SW480 (cell line): Measurements from ENCODE around the gene SNAP23.

Source experiments
- DNase-seq: peaks from one replicate; pipeline ENCODE4 v3.0.0-alpha.2; 2016; ENCODE audit warnings: low spot score

Gene SNAP23

GRCh38 chr15:42575188-42576039 is 80.0 kb downstream of the SNAP23 start, which contains the start of gene STARD9:
TSS of gene STARD9 (plus strand) at chr15:42575606. CDS start at chr15:42575716, 110 bp downstream.
- peak; percentile 94 for DNase-seq

GRCh38 chr15:42576040-42576594 is 80.7 kb downstream of the SNAP23 start:
- no peak for DNase-seq

DNA sequence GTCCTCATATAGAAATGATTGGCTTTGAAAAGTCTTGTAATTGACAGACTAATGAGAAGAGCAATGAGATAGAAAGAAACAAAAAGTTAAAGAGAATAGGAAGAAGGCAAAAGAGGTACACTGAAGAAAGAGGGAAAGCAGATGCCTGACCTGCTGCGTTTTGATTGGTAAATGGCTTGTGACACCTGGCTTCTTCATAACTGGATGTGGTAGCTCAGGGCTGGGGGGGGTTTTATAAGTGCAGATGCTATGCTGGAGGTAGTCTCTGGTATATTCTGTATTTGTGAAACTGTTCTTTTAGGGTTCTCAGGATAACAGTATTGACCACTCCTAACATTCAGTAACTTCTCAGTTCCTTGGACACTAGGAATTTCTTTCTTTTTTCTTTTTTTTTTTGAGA is 81.3 kb downstream of the SNAP23 start:
- DNase-seq, result no peak

DNA sequence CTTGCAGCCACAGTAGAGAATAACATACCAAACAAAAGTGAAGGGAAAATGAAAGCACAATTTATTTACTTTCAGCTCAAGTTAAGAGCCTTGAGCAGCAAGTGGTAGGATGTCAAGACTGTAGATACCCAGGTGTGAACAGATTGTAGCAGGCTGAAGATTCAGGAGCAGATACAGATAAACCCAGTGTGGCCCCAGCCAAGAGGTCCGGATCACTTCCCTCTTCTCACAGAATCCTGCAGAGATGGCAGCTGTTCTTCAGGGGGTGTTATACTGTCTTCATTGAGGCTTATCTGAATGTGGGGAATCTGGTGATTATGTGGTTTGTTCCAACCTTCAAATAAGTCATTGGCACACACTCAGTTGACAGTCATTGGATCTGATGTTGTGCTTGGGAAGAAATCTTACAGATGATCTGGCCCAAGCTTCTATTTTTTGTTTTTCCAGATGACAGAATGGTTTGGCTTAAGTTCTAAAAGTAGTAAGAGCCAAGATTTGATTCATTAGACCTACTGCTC is 82.1 kb downstream of the SNAP23 start:
- DNase-seq, result no peak

DNA sequence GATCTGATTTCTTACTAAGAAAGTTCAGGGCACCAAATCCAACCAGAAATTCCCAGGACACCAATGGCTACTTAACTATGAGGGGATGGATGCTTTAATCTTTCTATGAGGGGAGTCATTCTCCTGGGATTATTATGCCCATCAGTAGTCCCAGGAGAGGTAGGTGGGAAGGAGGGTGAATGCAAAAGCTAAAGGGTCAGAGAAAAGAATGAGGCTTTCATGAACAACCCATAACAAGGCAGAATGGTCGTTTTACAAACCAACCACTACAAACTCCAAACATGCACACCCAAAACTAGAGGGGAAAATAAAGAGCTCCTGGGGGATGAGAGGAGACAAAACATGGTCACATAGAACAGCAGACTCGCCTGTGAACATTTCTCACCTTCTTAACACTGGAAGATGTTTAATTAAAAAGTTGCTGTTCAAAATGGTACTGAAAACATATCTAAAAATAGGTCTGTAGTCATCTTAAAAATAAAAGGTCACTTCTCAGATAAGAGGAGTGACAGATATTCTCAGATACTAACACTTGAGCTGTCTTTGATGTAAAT is 83.6 kb downstream of the SNAP23 start:
- DNase-seq, result no peak

DNA sequence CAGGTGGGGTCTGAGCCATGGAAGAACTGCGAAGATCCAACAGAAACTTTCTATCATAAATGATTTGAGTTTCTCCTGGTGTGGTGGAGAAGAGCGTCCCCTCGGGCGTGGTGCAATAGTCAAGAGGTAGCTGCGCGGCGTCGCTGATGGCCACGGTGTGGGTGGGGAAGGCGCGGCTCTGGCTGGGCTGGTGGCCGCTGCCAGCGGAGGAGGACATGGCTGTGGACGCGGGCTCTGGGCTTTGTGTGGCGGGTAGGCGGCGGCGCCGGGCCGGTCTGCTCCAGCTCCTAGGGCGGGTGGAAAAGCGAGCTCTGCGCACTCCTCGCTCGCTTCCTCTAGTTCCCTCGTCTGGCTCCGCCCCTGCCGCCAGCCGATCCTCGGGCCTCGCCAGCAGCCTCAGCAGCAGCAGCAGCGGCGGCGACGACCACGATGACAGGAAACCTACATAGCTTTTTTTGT is 85.9 kb downstream of the SNAP23 start:
- DNase-seq, result peak; percentile 78
